Thyroid gland (tissue), 4 donors: Measurements from ENCODE around the gene DVL1.

Source experiments
- CTCF ChIP-seq, 6 experiments: fragments of 200-600 bp in 3 of 6; fragments of 450-650 bp in 3 of 6; sonication (generic) in 3 of 6; IDR thresholded peaks; one replicate each; pipeline ENCODE4 v1.5.1; 2016 to 2019; ENCODE audit warnings: antibody characterized with exemption in 6 of 6, mild to moderate bottlenecking in 2 of 6, inconsistent platforms in 1 of 6, moderate library complexity in 1 of 6
- POLR2A ChIP-seq, 2 donors: fragments of 450-650 bp; IDR thresholded peaks; one replicate each; pipeline ENCODE4 v1.6.1; 2017; ENCODE audit warnings: antibody characterized with exemption in 2 of 2, mild to moderate bottlenecking in 2 of 2, moderate library complexity in 1 of 2

DNA sequence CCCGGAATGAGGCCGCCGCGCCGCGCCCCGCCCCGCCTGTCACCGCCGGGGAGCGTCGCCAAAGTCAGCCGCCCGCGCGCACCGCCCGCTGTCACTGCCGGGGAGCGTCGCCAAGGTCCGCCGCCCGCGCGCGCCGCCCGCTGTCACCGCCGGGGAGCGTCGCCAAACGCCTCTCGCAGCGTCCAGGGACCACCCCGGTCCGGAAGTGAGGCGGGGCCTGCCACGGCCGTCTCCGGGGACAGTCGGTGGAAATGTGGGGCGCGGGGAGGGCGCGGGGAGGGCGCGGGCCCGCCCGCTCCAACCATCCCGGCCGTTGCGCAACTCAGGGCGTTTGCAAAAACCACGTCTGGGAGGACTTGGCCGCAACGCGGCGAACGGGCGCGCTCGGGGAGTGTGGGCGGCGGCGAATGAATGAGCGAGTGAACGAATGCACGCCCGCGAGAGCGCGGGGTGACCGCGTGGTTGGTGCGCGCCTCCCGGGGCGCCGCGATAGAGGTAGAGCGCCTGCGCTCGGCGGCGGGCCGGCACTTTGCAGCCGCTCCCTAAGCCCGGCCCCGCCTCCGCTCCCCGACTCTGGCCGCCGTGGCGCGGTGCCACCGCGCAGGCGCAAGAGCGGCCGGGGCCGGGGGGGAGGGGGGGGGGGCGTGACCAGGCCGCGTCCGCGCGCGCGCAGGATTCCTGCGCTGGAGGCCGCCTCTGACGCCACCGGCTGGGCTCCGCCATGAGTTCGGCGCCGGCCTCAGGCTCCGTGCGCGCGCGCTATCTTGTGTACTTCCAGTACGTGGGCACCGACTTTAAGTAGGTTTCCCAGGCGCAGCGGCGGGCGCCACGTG, 41.1 kb downstream of the DVL1 start, which contains the start of the genes ACAP3 and PUSL1:
- TF ChIP-seq CTCF (IDR thresholded peaks at IDR 0.05) = no peak
- TF ChIP-seq POLR2A (IDR thresholded peaks at IDR 0.05) = peak in 1 of 2 donors; percentile 42
